AG04449 (cell line): ENCODE results near the gene EEPD1.
"Not testable (repeated sequence)": the region's sequence is repeated elsewhere in the genome, so short reads cannot be mapped to it uniquely, and the experiment has no call there.

ENCODE experiments used
- CTCF ChIA-PET: fragments of 350-600 bp; formaldehyde crosslinking; extraction: SDS; loops from one replicate; lab custom pipeline; 2021; ENCODE audit warnings: antibody characterized with exemption; lab: Yijun Ruan, JAX
- POLR2A ChIA-PET: fragments of 400-600, 350-600 bp; formaldehyde crosslinking; extraction: SDS; loops from one replicate; lab custom pipeline; 2020; ENCODE audit warnings: antibody characterized with exemption, inconsistent platforms; lab: Yijun Ruan, JAX
- DNase-seq: peaks from one replicate; pipeline ENCODE4 v3.0.0-alpha.2; 2010; ENCODE audit warnings: low read depth, low spot score
- H3K4me3 ChIP-seq: 2 replicates; pipeline ENCODE4 v1.5.1; 2011; ENCODE audit warnings: low read depth, mild to moderate bottlenecking, control low read depth, low read length
- TF ChIP-seq, protein P1 (sequence below): IDR thresholded peaks from one replicate; pipeline ENCODE4 v1.5.1; 2011; ENCODE audit warnings: mild to moderate bottlenecking, moderate library complexity, low read length, control low read depth, inconsistent platforms; ENCODE audit not compliant: insufficient read depth; ENCODE audit errors: missing control alignments

The EEPD1 gene

DNA sequence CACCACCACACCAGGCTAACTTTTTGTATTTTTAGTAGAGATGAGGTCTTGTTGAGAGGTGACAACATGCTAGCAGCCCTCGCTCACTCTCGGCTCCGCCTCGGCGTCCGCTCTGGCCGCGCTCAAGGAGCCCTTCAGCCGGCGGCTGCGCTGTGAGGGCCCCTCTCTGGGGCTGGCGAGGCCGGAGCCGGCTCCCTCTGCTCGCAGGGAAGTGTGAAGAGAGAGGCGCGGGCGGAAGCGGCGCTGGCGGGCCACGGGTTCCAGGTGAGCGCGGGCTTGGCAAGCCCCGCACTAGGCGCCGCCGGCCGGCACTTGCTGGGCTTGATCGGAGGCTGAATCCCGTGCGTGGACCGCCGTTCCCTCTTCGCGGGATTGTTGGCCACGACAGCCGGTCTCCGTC lies 83.0 kb downstream of the EEPD1 start:
- ChIA-PET CTCF (interaction anchor here (1.7 kb wide), 1 partner anchor 14 kb away, joined by 7 read pairs; no protein-coding TSS in a partner anchor), POLR2A (no interaction called here)
- H3K4me3 ChIP-seq = no peak overlapping the region
- TF ChIP-seq, protein P1, sequence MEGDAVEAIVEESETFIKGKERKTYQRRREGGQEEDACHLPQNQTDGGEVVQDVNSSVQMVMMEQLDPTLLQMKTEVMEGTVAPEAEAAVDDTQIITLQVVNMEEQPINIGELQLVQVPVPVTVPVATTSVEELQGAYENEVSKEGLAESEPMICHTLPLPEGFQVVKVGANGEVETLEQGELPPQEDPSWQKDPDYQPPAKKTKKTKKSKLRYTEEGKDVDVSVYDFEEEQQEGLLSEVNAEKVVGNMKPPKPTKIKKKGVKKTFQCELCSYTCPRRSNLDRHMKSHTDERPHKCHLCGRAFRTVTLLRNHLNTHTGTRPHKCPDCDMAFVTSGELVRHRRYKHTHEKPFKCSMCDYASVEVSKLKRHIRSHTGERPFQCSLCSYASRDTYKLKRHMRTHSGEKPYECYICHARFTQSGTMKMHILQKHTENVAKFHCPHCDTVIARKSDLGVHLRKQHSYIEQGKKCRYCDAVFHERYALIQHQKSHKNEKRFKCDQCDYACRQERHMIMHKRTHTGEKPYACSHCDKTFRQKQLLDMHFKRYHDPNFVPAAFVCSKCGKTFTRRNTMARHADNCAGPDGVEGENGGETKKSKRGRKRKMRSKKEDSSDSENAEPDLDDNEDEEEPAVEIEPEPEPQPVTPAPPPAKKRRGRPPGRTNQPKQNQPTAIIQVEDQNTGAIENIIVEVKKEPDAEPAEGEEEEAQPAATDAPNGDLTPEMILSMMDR = no peak
- no peak for DNase-seq

DNA sequence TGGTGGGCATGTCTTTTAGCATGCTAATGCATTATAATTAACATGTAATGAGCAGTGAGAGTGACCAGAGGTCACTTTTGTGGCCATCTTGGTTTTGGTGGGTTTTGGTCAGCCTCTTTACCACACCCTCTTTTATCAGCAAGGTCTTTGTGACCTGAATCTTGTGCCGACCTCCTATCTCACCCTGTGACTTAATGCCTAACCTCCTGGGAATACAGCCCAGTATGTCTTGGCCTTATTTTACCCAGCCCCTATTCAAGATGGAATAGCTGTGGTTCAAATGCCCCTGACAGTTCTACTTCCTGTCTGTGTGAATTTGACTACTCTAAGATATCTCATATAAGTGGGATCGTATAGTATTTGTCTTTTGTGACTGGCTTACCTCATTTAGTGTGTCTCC lies 85.1 kb downstream of the EEPD1 start:
- no peak overlapping the region for H3K4me3 ChIP-seq
- TF ChIP-seq, protein P1 = no peak
- DNase-seq = no peak
- ChIA-PET POLR2A (no interaction called here), CTCF (no interaction called here)

- H3K4me3 ChIP-seq, POLR2A ChIA-PET, DNase-seq: not testable (repeated sequence)
- CTCF ChIA-PET = interaction anchor here (0.9 kb wide), 1 partner anchor 10 kb away, joined by 3 read pairs; no protein-coding TSS in a partner anchor
Observed at GRCh38 chr7:36243356-36243755, 90.3 kb downstream of the EEPD1 start.

DNA sequence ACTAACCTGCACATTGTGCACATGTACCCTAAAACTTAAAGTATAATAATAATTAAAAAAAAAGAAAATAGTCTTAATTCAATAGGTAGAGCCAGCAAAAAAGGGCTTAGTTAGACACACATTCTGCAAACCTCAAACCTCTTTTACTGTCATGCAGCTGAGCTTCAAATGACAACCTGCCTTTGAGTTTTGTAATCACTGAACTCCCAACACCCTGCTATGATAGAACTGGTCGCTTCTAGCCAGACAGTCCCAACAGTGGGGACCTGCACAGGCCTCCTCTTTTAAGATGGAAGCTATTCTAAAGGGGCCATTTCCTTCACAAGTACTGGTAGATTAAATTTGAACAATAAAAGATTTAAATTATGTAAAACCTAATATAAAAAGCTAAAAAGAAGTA lies 90.9 kb downstream of the EEPD1 start:
- DNase-seq, CTCF ChIA-PET, H3K4me3 ChIP-seq, POLR2A ChIA-PET: not testable (repeated sequence)

DNA sequence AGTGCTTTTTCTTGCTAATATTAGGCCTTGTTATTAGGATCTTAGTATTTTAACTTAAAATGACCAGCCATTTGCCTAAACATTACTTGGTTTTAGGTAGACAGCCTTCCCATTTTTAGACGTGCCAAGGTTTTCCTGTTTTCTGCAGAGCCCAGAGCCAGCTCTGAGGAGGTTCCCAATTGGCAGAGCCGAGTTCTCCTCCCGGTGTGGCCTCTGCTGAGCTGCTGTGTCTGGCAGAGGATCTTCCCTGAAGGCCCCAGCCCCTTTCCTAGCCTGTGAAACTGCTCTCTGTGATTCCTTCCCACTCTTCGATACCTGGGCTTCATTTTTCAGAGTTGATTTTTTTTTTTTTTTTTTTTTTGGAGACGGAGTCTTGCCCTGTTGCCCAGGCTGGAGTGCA lies 91.4 kb downstream of the EEPD1 start:
- H3K4me3 ChIP-seq = no peak overlapping the region
- POLR2A ChIA-PET = no interaction called here
- DNase-seq = no peak

GRCh38 chr7:36245684-36246299 lies 92.7 kb downstream of the EEPD1 start:
- ChIA-PET POLR2A (no interaction called here), CTCF (interaction anchor here (1.5 kb wide), 2 partner anchors 11 to 14 kb away, joined by 3 read pairs; no protein-coding TSS in a partner anchor)
- TF ChIP-seq, protein P1 = no peak
- H3K4me3 ChIP-seq = no peak overlapping the region
- no peak for DNase-seq

More for the DNA sequence above, 91.4 kb downstream of the EEPD1 start:
- TF ChIP-seq, protein P1 = no peak
- CTCF ChIA-PET = no interaction called here

DNA sequence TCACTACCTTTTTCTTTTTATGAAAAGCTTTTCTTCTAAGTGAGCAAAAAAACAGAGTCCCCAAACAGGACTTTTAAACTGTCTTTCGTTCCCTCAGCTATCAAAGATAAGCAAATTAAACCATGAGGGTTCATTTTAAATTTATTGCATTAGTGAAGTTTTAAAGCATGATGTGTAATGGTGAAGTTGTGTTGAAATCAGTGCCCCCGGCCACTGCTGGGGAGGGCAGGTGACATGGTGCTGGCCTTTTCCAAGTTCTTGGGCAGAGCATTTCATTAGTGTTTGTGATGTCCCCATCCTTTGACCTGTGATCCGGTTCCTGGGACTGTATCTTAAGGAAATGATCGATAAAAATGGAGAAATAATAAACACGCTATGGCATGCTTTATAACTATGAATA lies 96.0 kb downstream of the EEPD1 start:
- CTCF ChIA-PET = interaction anchor here (1.4 to 2.2 kb wide), 2 partner anchors 13 to 133 kb away, joined by 3 to 7 read pairs; no protein-coding TSS in a partner anchor
- POLR2A ChIA-PET = no interaction called here
- H3K4me3 ChIP-seq = no peak overlapping the region
- TF ChIP-seq, protein P1 = no peak
- no peak for DNase-seq
